T47D (cell line): ENCODE data around the gene ZNF586.
"Not testable (repeated sequence)": the region's sequence is repeated elsewhere in the genome, so short reads cannot be mapped to it uniquely, and the experiment has no call there.

Experiments used
- DNase-seq, 2 experiments: peaks; one replicate each; pipeline versions ENCODE4 v3.0.0 to v3.0.0-alpha.2; 2011 to 2012; ENCODE audit warnings: low read depth in 1 of 2, low spot score in 1 of 2
- JUND ChIP-seq: IDR thresholded peaks from 2 replicates; pipeline ENCODE4 v1.6.1; 2012; ENCODE audit warnings: low read depth
- in situ Hi-C: cut with HindIII; loops from 2 replicates; pipeline ENCODE4 v1.10.0; 2016; ENCODE audit warnings: low sequenced_read_pairs, low pct_unique_long_range_greater_than_20kb

Gene ZNF586

DNA sequence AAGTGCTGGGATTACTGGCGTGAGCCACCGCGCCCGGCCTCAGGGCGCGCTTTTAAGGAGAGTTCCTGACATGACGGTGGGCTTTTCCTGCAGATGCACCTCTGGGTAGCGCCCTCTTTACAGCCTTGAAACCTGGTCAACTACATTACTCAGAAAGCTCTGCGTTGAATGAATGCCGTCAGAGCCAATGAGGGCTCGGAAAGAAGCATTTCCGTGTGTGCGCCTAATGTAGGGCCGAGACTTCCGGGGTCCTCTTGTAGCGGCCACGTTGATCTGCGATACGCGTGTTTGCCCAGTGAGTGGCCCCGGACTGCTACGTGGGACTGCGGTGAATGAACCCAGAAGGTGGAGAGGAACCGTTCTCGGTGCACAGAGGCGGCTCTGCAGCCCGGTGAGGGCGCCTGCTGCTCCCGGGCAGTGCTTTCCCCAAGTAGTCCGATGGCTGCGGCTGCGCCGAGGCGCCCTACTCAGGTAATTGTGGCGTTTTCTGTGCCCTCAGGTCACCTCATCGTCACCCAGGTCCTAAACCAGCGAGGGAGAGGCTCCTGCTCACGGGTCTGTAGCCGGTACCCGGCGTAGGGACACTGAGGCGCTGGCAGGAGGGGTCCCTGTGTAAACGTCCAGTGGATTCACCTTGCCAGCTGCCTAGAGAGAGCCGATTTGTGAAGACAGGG, 50.1 kb downstream of the ZNF586 start:
- TF ChIP-seq JUND = no peak
- in situ Hi-C loops = no loop called here
- DNase-seq = peak; percentile 80 to 93

DNA sequence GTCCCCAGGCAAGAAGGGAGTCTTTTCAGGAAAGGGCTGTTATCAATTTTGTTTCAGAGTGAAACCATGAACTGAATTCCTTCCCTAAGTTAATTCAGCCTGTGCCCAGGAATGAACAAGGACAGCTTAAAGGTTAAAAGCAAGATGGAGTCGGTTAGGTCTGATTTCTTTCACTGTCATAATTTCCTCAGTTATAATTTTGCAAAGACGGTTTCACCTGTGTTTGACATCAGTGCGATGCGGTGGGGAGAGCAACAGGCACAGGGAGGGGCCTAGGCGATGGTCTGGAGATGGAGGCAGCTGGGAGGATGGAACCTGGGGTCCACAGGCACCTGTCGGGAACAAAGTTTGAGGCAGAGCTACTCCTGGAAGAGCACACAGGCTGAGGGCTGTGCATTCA, 51.1 kb downstream of the ZNF586 start:
- in situ Hi-C loops = no loop called here
- TF ChIP-seq JUND = no peak

DNA sequence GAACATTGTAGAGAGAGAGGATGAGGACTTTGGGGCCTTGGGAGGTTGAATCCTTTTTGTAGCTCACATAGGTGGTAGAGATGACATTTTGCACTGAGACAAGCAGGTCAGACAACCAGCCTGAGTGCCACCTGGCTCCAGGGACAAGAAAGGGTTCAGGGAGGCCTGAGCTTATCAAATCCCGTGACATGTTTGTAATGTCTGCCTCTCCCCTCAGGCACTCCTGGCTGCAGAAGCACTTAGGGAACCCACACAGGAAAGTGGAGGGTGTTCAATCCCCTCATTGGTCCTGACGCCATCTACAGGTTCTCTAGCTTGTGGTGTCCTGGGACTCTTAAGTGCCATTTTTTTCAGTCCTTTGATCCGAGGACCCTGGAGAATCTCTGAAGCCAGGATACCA, 51.6 kb downstream of the ZNF586 start:
- in situ Hi-C loops, DNase-seq: not testable (repeated sequence)

More for the DNA sequence above, 51.1 kb downstream of the ZNF586 start:
- DNase-seq = no peak

DNA sequence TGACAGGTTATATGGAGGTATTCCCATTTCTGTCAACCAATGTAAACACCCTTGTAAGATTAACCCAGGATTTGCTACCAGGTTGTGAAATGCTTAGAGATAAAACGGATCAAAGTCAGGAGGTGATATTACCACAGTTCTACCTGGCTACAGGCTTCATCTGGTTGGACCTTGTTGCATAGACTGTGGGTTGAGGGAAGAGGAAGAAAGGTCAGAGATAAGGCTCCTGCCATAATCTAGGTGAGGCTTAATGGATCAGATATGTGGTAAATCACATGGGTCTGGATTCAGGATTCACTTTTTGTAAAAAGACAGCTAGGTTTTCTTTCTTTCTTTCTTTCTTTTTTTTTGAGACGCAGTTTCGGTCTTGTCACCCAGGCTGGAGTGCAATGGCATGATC, 52.0 kb downstream of the ZNF586 start:
- in situ Hi-C loops = not testable (repeated sequence)

DNA sequence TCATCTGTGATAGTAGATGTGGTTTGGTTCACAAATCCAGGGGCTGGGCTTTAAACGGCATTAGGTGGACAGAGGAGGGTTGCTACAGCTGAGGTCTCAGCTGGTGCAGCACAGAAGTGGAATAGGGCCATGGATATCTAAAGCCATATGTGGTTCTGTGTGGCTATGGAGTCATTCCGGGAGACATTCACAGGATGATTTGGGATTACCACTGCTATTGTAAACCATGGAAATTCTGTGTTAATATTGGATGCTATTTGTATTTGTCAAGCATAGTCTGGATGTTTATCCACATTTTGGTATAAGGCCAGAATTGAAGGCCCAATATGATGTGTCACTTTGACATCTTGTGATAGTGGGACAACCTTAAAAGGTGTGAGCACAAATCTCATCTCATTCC, 53.7 kb downstream of the ZNF586 start:
- DNase-seq = not testable (repeated sequence)

More for the DNA sequence above, 52.0 kb downstream of the ZNF586 start:
- not testable (repeated sequence) for DNase-seq

DNA sequence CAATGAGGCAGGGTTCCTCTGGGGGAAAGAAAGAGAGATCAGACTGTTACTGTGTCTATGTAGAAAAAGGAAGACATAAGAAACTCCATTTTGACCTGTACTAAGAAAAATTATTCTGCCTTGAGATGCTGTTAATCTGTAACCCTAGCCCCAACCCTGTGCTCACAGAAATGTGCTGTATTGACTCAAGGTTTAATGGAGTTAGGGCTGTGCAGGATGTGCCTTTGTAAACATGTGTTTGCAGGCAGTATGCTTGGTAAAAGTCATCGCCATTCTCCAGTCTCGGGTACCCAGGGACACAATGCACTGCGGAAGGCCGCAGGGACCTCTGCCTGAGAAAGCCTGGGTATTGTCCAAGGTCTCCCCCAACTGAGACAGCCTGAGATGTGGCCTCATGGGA, 54.1 kb downstream of the ZNF586 start:
- DNase-seq = not testable (repeated sequence)

More for the DNA sequence above, 53.7 kb downstream of the ZNF586 start:
- in situ Hi-C loops = not testable (repeated sequence)

DNA sequence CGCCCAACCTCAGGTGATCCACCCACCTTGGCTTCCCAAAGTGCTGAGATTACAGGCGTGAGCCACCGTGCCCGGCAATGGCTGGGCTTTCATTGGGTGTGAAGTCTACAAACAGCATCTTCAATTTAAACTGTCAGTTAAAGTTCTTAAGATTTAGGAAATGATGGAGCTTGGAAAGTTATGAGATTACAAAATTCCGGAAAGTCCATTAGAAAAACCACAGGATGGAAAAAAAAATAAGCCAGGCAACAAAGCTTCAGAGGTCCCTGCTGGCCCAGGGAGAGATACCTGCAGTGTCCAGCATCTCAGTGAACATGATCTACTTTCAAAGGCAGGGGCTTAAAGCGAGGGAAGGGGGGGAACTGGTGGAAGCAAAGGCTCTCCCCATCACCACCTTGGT, 56.0 kb downstream of the ZNF586 start:
- no peak for DNase-seq
- in situ Hi-C loops = no loop called here
- TF ChIP-seq JUND = no peak

More for the DNA sequence above, 54.1 kb downstream of the ZNF586 start:
- in situ Hi-C loops = not testable (repeated sequence)

DNA sequence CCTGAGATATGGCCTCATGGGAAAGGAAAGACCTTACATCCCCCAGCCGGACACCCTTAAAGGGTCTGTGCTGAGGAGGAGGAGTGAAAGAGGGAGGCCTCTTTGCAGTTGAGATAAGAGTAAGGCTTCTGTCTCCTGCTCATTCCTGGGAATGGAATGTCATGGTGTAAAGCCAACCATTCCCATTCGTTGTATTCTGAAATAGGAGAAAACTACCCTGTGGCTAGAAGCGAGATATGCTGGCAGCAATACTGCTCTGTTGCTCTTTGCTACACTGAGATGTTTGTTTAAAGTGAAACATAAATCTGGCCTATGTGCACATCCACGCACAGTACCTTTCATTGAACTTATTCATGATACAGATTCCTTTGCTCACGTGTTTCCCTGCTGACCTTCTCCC, 59.8 kb downstream of the ZNF586 start:
- DNase-seq = peak in 1 of 2 experiments; percentile 51
- TF ChIP-seq JUND = no peak
- in situ Hi-C loops = no loop called here

DNA sequence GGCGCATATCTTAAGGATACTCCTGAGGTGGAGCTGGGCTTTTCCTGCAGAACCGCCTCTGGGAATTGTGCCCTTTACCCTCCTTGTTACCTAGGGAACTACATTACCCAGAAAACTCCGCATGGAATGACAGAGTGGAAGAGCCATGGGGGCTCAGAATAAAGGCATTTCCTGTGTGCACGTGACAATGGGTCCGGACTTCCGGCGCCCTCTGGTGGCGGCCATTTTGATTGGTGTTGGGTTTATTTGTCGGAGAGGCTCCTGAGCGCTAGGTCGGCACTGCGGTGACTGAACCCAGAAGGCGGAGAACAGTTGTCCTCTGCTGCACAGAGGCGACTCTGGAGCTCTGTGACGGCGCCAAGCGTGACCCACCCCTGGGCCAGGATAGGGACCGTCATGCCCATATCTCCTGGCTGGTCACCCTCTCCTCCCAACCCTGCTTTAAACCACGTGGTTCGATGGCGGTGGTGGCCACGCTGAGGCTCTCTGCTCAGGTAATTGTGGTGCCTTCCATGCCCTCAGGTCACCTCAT, 60.7 kb downstream of the ZNF586 start, which contains the start of gene ZNF587B:
TSS of gene ZNF587B (plus strand) at position 229 of the 532 bp plus-strand sequence. CDS start at position 459, 230 bp downstream.
- in situ Hi-C loops = no loop called here
- TF ChIP-seq JUND = no peak
- peak in 1 of 2 experiments; percentile 64 for DNase-seq
